Measurements from ENCODE around the gene KLF12.

DNA sequence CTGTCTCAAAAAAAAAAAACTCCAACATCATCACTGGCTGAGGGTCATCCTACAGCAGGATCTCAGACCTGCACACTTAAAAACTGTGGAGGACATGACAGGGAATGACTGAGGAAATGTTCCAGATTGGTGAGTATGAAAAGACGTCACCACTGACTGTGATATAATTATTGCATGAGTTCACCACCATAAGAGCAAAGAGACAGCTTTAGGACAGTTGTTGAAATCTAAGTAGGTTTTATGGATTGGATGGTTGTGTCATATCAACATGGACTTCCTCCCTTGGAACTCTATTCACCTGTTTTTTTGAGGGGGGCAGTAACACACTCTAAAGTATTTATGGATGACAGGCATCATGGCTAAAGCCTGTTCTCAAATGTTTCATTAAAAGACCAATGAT, 31.5 kb downstream of the KLF12 start:
- TF ChIP-seq, protein P1, sequence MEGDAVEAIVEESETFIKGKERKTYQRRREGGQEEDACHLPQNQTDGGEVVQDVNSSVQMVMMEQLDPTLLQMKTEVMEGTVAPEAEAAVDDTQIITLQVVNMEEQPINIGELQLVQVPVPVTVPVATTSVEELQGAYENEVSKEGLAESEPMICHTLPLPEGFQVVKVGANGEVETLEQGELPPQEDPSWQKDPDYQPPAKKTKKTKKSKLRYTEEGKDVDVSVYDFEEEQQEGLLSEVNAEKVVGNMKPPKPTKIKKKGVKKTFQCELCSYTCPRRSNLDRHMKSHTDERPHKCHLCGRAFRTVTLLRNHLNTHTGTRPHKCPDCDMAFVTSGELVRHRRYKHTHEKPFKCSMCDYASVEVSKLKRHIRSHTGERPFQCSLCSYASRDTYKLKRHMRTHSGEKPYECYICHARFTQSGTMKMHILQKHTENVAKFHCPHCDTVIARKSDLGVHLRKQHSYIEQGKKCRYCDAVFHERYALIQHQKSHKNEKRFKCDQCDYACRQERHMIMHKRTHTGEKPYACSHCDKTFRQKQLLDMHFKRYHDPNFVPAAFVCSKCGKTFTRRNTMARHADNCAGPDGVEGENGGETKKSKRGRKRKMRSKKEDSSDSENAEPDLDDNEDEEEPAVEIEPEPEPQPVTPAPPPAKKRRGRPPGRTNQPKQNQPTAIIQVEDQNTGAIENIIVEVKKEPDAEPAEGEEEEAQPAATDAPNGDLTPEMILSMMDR (conservative IDR thresholded peaks at IDR 0.05; ENCODE audit: low read length), result no peak
- no peak for TF ChIP-seq EZH2phosphoT487 (IDR thresholded peaks at IDR 0.05; ENCODE audit: borderline replicate concordance)
